ENCODE measurements around the gene ARHGAP20.
"Not testable (repeated sequence)": the region's sequence is repeated elsewhere in the genome, so short reads cannot be mapped to it uniquely, and the experiment has no call there.

Gene ARHGAP20

DNA sequence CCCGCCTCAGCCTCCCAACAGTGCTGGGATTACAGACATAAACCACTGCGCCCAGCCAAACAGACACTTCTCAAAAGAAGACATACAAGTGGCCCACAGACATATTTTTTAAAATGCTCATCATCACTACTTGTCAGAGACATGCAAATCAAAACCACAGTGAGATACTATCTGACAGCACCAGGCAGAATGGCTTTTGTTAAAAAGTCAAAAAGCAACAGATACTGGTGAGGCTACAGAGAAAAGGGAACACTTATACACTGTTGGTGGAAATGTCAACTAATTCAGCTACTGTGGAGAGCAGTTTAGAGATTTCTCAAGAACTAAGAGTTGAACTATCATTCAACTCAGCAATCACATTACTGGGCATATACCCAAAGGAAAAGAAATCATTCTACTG lies 67.0 kb downstream of the ARHGAP20 start:
- H3K36me3 Mint-ChIP-seq (ENCODE audit: low read depth): no peaks in the 10 kb centered on the region
- no peak overlapping the region for H3K4me3 Mint-ChIP-seq
- H3K27me3 Mint-ChIP-seq (ENCODE audit: low read depth, poor library complexity): no peaks in the 10 kb centered on the region
- TF ChIP-seq, protein P1, sequence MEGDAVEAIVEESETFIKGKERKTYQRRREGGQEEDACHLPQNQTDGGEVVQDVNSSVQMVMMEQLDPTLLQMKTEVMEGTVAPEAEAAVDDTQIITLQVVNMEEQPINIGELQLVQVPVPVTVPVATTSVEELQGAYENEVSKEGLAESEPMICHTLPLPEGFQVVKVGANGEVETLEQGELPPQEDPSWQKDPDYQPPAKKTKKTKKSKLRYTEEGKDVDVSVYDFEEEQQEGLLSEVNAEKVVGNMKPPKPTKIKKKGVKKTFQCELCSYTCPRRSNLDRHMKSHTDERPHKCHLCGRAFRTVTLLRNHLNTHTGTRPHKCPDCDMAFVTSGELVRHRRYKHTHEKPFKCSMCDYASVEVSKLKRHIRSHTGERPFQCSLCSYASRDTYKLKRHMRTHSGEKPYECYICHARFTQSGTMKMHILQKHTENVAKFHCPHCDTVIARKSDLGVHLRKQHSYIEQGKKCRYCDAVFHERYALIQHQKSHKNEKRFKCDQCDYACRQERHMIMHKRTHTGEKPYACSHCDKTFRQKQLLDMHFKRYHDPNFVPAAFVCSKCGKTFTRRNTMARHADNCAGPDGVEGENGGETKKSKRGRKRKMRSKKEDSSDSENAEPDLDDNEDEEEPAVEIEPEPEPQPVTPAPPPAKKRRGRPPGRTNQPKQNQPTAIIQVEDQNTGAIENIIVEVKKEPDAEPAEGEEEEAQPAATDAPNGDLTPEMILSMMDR (IDR thresholded peaks at IDR 0.05): no peak
- peaks cover 17% of the 10 kb centered on the region for H3K9me3 Mint-ChIP-seq
- no peak for DNase-seq
- H3K4me1 Mint-ChIP-seq: no peaks in the 10 kb centered on the region
- H3K27ac Mint-ChIP-seq: no peak overlapping the region

DNA sequence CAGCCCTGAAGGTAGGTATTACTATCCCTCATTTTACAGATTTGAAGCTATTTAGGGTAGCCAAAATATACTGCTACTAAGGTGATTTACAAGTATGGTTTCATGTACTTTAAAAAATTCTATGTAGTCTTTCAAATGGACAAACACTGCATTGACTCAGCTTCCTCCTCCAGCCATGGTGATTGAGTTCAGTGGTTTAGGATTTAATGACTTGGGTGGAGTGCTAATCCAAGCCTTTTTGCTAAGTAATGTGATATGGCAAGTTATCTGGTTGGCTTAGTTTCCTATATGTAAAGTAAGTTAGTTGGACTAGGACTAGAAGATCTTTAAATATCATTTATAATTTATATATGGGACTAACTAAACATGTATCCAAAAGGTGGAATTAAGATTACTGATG lies 77.9 kb downstream of the ARHGAP20 start:
- H3K4me3 Mint-ChIP-seq: no peak overlapping the region
- H3K27ac Mint-ChIP-seq: no peak overlapping the region
- no peaks in the 10 kb centered on the region for H3K27me3 Mint-ChIP-seq (ENCODE audit: low read depth, poor library complexity)
- TF ChIP-seq, protein P1 (IDR thresholded peaks at IDR 0.05): no peak
- H3K9me3 Mint-ChIP-seq: no peaks in the 10 kb centered on the region
- H3K4me1 Mint-ChIP-seq: no peaks in the 10 kb centered on the region
- DNase-seq: no peak
- no peaks in the 10 kb centered on the region for H3K36me3 Mint-ChIP-seq (ENCODE audit: low read depth)

DNA sequence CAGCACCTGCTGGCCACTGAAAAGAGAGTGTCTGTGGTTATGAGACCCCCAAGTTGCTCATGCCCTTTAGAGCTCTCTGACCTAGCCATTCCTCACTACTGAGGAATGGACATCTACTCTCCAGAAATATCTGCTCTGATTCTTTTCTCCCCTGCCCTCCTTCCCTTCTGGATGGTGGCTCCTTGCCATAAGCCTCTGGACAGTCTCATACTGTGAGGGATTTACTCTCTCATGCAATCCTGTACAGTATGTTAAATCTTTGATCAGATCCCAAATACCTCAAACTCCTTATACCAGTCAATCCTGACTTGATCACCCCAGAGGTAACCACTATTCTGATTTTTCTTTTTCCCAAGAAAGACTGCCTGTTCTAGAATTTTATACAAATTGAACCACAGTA lies 80.7 kb downstream of the ARHGAP20 start:
- Mint-ChIP-seq H3K4me3 (no peak overlapping the region), H3K36me3 (ENCODE audit: low read depth) (no peaks in the 10 kb centered on the region), H3K27ac (no peak overlapping the region), H3K9me3 (no peaks in the 10 kb centered on the region), H3K27me3 (ENCODE audit: low read depth, poor library complexity) (no peaks in the 10 kb centered on the region), H3K4me1 (no peaks in the 10 kb centered on the region)
- no peak for DNase-seq
- TF ChIP-seq, protein P1 (IDR thresholded peaks at IDR 0.05): no peak

DNA sequence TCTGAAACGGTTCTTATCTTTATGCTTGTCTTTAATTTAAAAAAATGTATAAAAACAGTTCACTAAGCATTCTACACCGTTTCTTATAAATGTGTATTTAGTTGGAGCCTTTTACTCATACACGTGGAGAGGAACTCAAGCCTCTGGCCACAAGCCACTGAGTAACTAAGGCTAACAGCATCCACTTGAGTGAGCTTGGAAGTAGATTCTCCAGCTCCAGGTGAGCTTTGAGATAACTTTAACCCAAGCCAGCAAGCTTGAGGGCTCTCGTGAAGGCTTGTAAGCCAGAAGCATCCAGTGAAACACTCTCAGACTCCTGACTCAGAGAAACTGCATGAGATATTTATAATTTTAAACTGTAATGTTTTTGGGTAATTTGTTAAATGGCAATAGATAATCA lies 82.6 kb downstream of the ARHGAP20 start:
- H3K27me3 Mint-ChIP-seq (ENCODE audit: low read depth, poor library complexity): no peaks in the 10 kb centered on the region
- TF ChIP-seq, protein P1 (IDR thresholded peaks at IDR 0.05): no peak
- H3K27ac Mint-ChIP-seq: no peak overlapping the region
- no peak overlapping the region for H3K4me3 Mint-ChIP-seq
- no peaks in the 10 kb centered on the region for H3K4me1 Mint-ChIP-seq
- H3K36me3 Mint-ChIP-seq (ENCODE audit: low read depth): no peaks in the 10 kb centered on the region
- no peaks in the 10 kb centered on the region for H3K9me3 Mint-ChIP-seq
- DNase-seq: no peak

DNA sequence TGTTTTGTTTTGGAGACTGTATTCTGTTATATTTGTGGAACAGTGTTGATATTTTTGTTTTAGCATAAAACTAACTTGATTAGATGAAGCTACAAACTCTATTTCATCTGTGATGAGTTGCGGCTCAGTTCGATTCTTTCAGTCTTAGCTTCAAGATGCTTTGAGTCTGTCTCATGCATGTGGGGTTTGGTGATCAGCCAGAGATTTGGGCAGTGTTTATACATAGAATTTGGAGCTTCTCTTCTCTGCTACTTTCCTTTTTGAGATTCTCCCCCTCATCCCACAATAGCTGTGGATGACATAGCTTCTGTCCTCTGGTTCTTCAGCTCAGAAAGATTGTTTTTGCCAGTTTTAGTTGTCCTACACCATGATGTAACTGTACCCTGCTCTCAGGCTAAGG lies 90.4 kb downstream of the ARHGAP20 start:
- Mint-ChIP-seq H3K9me3 (peaks cover 13% of the 10 kb centered on the region), H3K4me1 (no peaks in the 10 kb centered on the region), H3K27ac (no peak overlapping the region), H3K27me3 (ENCODE audit: low read depth, poor library complexity) (peaks cover 3% of the 10 kb centered on the region), H3K36me3 (ENCODE audit: low read depth) (no peaks in the 10 kb centered on the region), H3K4me3 (no peak overlapping the region)
- TF ChIP-seq, protein P1 (IDR thresholded peaks at IDR 0.05): no peak
- no peak for DNase-seq

DNA sequence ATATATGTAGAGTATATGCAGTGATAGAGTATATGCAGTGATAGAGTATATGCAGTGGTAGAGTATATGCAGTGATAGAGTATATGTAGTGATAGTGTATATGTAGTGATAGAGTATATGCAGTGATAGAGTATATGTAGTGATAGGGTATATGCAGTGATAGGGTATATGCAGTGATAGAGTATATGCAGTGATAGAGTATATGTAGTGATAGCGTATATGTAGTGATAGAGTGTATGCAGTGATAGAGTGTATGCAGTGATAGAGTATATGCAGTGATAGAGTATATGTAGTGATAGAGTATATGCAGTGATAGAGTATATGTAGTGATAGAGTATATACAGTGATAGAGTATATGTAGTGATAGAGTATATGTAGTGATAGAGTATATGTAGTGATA lies 92.9 kb downstream of the ARHGAP20 start:
- not testable (repeated sequence) for H3K27me3 Mint-ChIP-seq (ENCODE audit: low read depth, poor library complexity); H3K27ac Mint-ChIP-seq; H3K4me1 Mint-ChIP-seq; H3K36me3 Mint-ChIP-seq (ENCODE audit: low read depth); H3K4me3 Mint-ChIP-seq; DNase-seq
- H3K9me3 Mint-ChIP-seq: peaks cover 13% of the 10 kb centered on the region

Data from nephron progenitor cell (in vitro differentiated cells).